GM12874 (cell line): ENCODE data around the gene FAM180A.

Source experiments
- CTCF ChIP-seq: IDR thresholded peaks from 2 replicates; pipeline ENCODE4 v1.5.1; 2011; ENCODE audit warnings: low read depth, mild to moderate bottlenecking, control low read depth, low read length, moderate library complexity; ENCODE audit not compliant: insufficient read depth

Gene FAM180A

GRCh38 chr7:135777626-135778398 is 29.2 kb upstream of the FAM180A start:
- no peak for TF ChIP-seq CTCF

- TF ChIP-seq CTCF = no peak
These were observed 26.6 kb upstream of the FAM180A start for GRCh38 chr7:135775230-135775629.

GRCh38 chr7:135774284-135774683 is 25.7 kb upstream of the FAM180A start:
- no peak for TF ChIP-seq CTCF

- no peak for TF ChIP-seq CTCF
These were observed 24.9 kb upstream of the FAM180A start for GRCh38 chr7:135773464-135773863.

GRCh38 chr7:135772639-135773222 is 24.1 kb upstream of the FAM180A start:
- TF ChIP-seq CTCF = no peak

- TF ChIP-seq CTCF = no peak
These were observed 23.5 kb upstream of the FAM180A start for GRCh38 chr7:135771961-135772638.

- TF ChIP-seq CTCF = no peak
These were observed 22.4 kb upstream of the FAM180A start for GRCh38 chr7:135771051-135771450.
